ENCODE data around the gene HOXB13.

- TF ChIP-seq CTCF (IDR thresholded peaks at IDR 0.05) (no peak), POLR2A (IDR thresholded peaks at IDR 0.05) (no peak)
Measured at GRCh38 chr17:48751172-48751571, 22.6 kb upstream of the HOXB13 start.
